HCT116 (cell line): ENCODE results near the gene POLR2C. TPM values are rescaled to one million over a fixed set of nuclear protein-coding genes. Genes with fewer than 3 reads are reported as not detected.

Experiments used
- ATAC-seq: fragments of 200-7000 bp; cut with Tn5 transposase; 2 replicates; pipeline ENCODE4 v1.9.1; 2020; ENCODE audit warnings: mild to moderate bottlenecking, moderate library complexity
- BruUV-seq: library from RNA; stranded (reverse); fragments of 400-500 nt; replicated peaks from 2 replicates; lab custom pipeline; 2021; lab: Mats Ljungman, UMichigan
- CTCF ChIA-PET: fragments of 300-600 bp; sonication (Branson Sonifier 250); formaldehyde crosslinking; loops from one replicate; lab custom pipeline; 2021; ENCODE audit warnings: antibody characterized with exemption; lab: Charles Lee
- POLR2A ChIA-PET: fragments of 300-600, 350-600 bp; sonication (Branson Sonifier 250); formaldehyde crosslinking; loops from one replicate; lab custom pipeline; 2021; ENCODE audit warnings: antibody characterized with exemption; lab: Charles Lee
- RAD21 ChIA-PET, 2 experiments: fragments of 300-600 bp; sonication (Branson Sonifier 250); formaldehyde crosslinking; loops; one replicate each; lab custom pipeline; 2023; ENCODE audit warnings: low total read pairs in 2 of 2; ENCODE audit not compliant: uncharacterized antibody in 2 of 2, unreplicated experiment in 2 of 2, low non-redundant PET in 1 of 2; lab: Charles Lee
- DNase-seq: peaks from one replicate; pipeline ENCODE4 v3.0.0-alpha.2; 2010; ENCODE audit warnings: low read depth, low spot score
- H2AFZ ChIP-seq: fragments of 200-600 bp; shearing (Covaris generic), sonication (generic); 2 replicates; pipeline ENCODE4 v1.6.1; 2017; ENCODE audit warnings: low read depth, mixed run types, mixed read lengths, antibody characterized with exemption, low read length; ENCODE audit not compliant: poor library complexity, severe bottlenecking
- H3K27ac ChIP-seq: 2 replicates; pipeline ENCODE4 v1.5.1; 2012; ENCODE audit warnings: low read depth, low read length
- H3K27me3 ChIP-seq: fragments of 200-600 bp; sonication (generic); 2 replicates; pipeline ENCODE4 v1.6.1; 2016; ENCODE audit warnings: mixed run types, low read length, mixed read lengths; ENCODE audit not compliant: insufficient read depth
- H3K36me3 ChIP-seq, 2 experiments: fragments of 200-500 bp in 1 of 2; fragments of 200-600 bp in 1 of 2; sonication (Bioruptor generic) in 1 of 2; sonication (generic) in 1 of 2; 2 replicates each; pipeline versions ENCODE4 v1.5.1 to v1.6.1; 2014 to 2016; ENCODE audit warnings: low read length in 2 of 2, inconsistent platforms in 1 of 2, mixed read lengths in 1 of 2, mixed run types in 1 of 2; ENCODE audit not compliant: insufficient read depth in 2 of 2, control insufficient read depth in 1 of 2
- H3K4me1 ChIP-seq, 2 experiments: fragments of 200-600 bp in 1 of 2; sonication (generic) in 1 of 2; 2 replicates each; pipeline versions ENCODE4 v1.5.1 to v1.6.1; 2012 to 2017; ENCODE audit warnings: low read length in 2 of 2, inconsistent platforms in 1 of 2, mild to moderate bottlenecking in 1 of 2, mixed read lengths in 1 of 2, mixed run types in 1 of 2, moderate library complexity in 1 of 2; ENCODE audit not compliant: insufficient read depth in 2 of 2, control insufficient read depth in 1 of 2
- H3K4me2 ChIP-seq: fragments of 200-600 bp; sonication (generic); 2 replicates; pipeline ENCODE4 v1.6.1; 2017; ENCODE audit warnings: mixed run types, low read length, mixed read lengths
- H3K4me3 ChIP-seq, 2 experiments: fragments of 200-600 bp in 1 of 2; sonication (generic) in 1 of 2; replicated peaks in 1 of 2; 2 replicates each; pipeline ENCODE4 v1.5.1; 2011 to 2016; ENCODE audit warnings: low read length in 2 of 2, control low read depth in 1 of 2, low read depth in 1 of 2, mild to moderate bottlenecking in 1 of 2, mixed read lengths in 1 of 2, mixed run types in 1 of 2
- H3K79me2 ChIP-seq: fragments of 200-600 bp; sonication (generic); 2 replicates; pipeline ENCODE4 v1.6.1; 2017; ENCODE audit warnings: mild to moderate bottlenecking, mixed run types, low read length, moderate library complexity, mixed read lengths; ENCODE audit not compliant: insufficient read depth
- H3K9ac ChIP-seq: fragments of 200-600 bp; sonication (generic); 2 replicates; pipeline ENCODE4 v1.6.1; 2016; ENCODE audit warnings: low read length, mixed read lengths
- H3K9me2 ChIP-seq: fragments of 200-600 bp; sonication (generic), shearing (Covaris generic); 2 replicates; pipeline ENCODE4 v1.6.1; 2017; ENCODE audit warnings: mixed run types, mild to moderate bottlenecking, moderate library complexity; ENCODE audit not compliant: insufficient read depth
- H3K9me3 ChIP-seq, 2 experiments: fragments of 200-500 bp in 1 of 2; fragments of 200-600 bp in 1 of 2; sonication (Bioruptor generic) in 1 of 2; sonication (generic) in 1 of 2; 2 replicates each; pipeline ENCODE4 v1.6.1; 2014 to 2017; ENCODE audit warnings: low read length in 2 of 2, mixed read lengths in 2 of 2, inconsistent platforms in 1 of 2, low read depth in 1 of 2, mild to moderate bottlenecking in 1 of 2, mixed run types in 1 of 2, moderate library complexity in 1 of 2; ENCODE audit not compliant: control insufficient read depth in 1 of 2, insufficient read depth in 1 of 2
- H4K20me1 ChIP-seq: fragments of 200-600 bp; sonication (generic), shearing (Covaris generic); 2 replicates; pipeline ENCODE4 v1.6.1; 2017; ENCODE audit warnings: mixed run types, mild to moderate bottlenecking, moderate library complexity; ENCODE audit not compliant: insufficient read depth
- ATF3 ChIP-seq: IDR thresholded peaks from 2 replicates; pipeline ENCODE4 v1.6.1; 2012
- CBX3 ChIP-seq: IDR thresholded peaks from 2 replicates; pipeline ENCODE4 v1.6.1; 2012; ENCODE audit warnings: low read depth
- CEBPB ChIP-seq: IDR thresholded peaks from 2 replicates; pipeline ENCODE4 v1.6.1; 2012; ENCODE audit warnings: low read depth
- EGR1 ChIP-seq: IDR thresholded peaks from 2 replicates; pipeline ENCODE4 v1.6.1; 2012; ENCODE audit warnings: low read depth
- ELF1 ChIP-seq: IDR thresholded peaks from 2 replicates; pipeline ENCODE4 v1.6.1; 2012; ENCODE audit warnings: low read depth, borderline replicate concordance
- EZH2 ChIP-seq: fragments of 200-600 bp; sonication (generic); IDR thresholded peaks from 2 replicates; pipeline ENCODE4 v1.6.1; 2017; ENCODE audit warnings: antibody characterized with exemption, mixed run types
- EZH2phosphoT487 ChIP-seq: fragments of 200-600 bp; IDR thresholded peaks from 2 replicates; pipeline ENCODE4 v1.6.1; 2018; ENCODE audit warnings: antibody characterized with exemption, borderline replicate concordance
- FOSL1 ChIP-seq: IDR thresholded peaks from 2 replicates; pipeline ENCODE4 v1.6.1; 2012; ENCODE audit warnings: low read depth
- POLR2A ChIP-seq: IDR thresholded peaks from 2 replicates; pipeline ENCODE4 v1.7.0; 2011; ENCODE audit warnings: borderline replicate concordance; ENCODE audit not compliant: insufficient read depth, insufficient read length; ENCODE audit errors: extremely low read depth
- POLR2AphosphoS5 ChIP-seq: IDR thresholded peaks from 2 replicates; pipeline ENCODE4 v1.6.1; 2011; ENCODE audit warnings: mild to moderate bottlenecking, low read depth, low read length, moderate library complexity
- RAD21 ChIP-seq: IDR thresholded peaks from 2 replicates; pipeline ENCODE4 v1.6.1; 2012; ENCODE audit warnings: low read depth, mild to moderate bottlenecking
- REST ChIP-seq: IDR thresholded peaks from 2 replicates; pipeline ENCODE4 v1.6.1; 2012; ENCODE audit warnings: low read depth
- SIN3A ChIP-seq: IDR thresholded peaks from 2 replicates; pipeline ENCODE4 v1.6.1; 2012; ENCODE audit warnings: low read depth
- SP1 ChIP-seq: IDR thresholded peaks from 2 replicates; pipeline ENCODE4 v1.6.1; 2012; ENCODE audit warnings: low read depth
- SRF ChIP-seq: IDR thresholded peaks from 2 replicates; pipeline ENCODE4 v1.6.1; 2012; ENCODE audit warnings: low read depth
- TCF7L2 ChIP-seq: IDR thresholded peaks from 2 replicates; pipeline ENCODE4 v1.7.0; 2011; ENCODE audit warnings: borderline replicate concordance, inconsistent platforms; ENCODE audit not compliant: insufficient read depth, insufficient read length; ENCODE audit errors: extremely low read depth
- YY1 ChIP-seq: IDR thresholded peaks from 2 replicates; pipeline ENCODE4 v1.6.1; 2011; ENCODE audit warnings: low read length, low read depth, moderate library complexity, mild to moderate bottlenecking; ENCODE audit not compliant: insufficient replicate concordance; ENCODE audit errors: extremely low read depth
- ZBTB33 ChIP-seq: IDR thresholded peaks from 2 replicates; pipeline ENCODE4 v1.6.1; 2011; ENCODE audit warnings: mild to moderate bottlenecking, low read length, moderate library complexity; ENCODE audit not compliant: insufficient replicate concordance; ENCODE audit errors: extremely low read depth
- ZFX ChIP-seq: fragments of 450-650 bp; IDR thresholded peaks from 2 replicates; pipeline ENCODE4 v1.6.1; 2017
- intact Hi-C: fragments of 100-400 bp; cut with micrococcal nuclease; formaldehyde crosslinking; loops from 2 replicates; pipeline ENCODE4 v1.10.0; 2022
- total RNA-seq: library from RNA; stranded (reverse); gene quantifications from one replicate; pipeline ENCODE4 v1.2.1, GENCODE V29; 2021; ENCODE audit not compliant: unreplicated experiment
- TF ChIP-seq, protein P1 (sequence below), 3 experiments: fragments of 200-600 bp in 1 of 3; sonication (generic) in 1 of 3; IDR thresholded peaks in 2 of 3; conservative IDR thresholded peaks in 1 of 3; 2 replicates each; pipeline ENCODE4 v1.5.1; 2012 to 2017; ENCODE audit warnings: low read depth in 2 of 3, low read length in 2 of 3, antibody characterized with exemption in 1 of 3, borderline replicate concordance in 1 of 3, control low read depth in 1 of 3, mild to moderate bottlenecking in 1 of 3, mixed read lengths in 1 of 3, mixed run types in 1 of 3, moderate library complexity in 1 of 3; ENCODE audit not compliant: insufficient read depth in 1 of 3

POLR2C gene
- total RNA-seq, 1 experiment from 2014 or later: 74.4 TPM

DNA sequence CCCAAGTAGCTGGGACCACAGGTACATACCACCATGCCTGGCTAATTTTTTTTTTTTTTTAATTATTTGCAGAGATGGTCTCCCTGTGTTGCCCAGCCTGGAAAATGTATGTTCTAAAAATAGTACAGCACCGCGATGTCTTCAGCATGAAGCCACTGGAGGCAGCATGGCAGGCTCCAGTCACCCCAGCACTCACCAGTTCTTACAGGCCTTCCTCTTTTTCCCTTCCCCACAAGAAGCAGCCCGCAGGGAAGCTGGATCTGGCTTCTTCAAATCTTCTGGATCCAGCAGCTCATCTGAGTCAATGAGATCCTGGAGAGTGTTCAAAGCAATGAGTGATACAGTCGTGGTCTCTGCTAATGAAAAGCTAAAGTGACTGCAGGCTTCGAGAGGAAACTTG is 31.5 kb upstream of the POLR2C start:
- ATAC-seq: no peak
- POLR2A ChIA-PET: no interaction called here
- no peaks in the 10 kb centered on the region for H3K9me2 ChIP-seq
- BruUV-seq: no TSS peak
- H2AFZ ChIP-seq: no peak overlapping the region
- CTCF ChIA-PET: interaction anchor here (1.2 kb wide), 1 partner anchor 12 kb away, joined by 3 read pairs; no protein-coding TSS in a partner anchor
- no peak overlapping the region for H3K4me3 ChIP-seq
- H3K4me2 ChIP-seq: no peak overlapping the region
- RAD21 ChIA-PET: no interaction called here
- intact Hi-C loops: no loop called here
- no peak for DNase-seq
- no peak overlapping the region for H3K9ac ChIP-seq
- no peaks in the 10 kb centered on the region for H3K79me2 ChIP-seq
- H3K4me1 ChIP-seq: no peaks in the 10 kb centered on the region
- no peaks in the 10 kb centered on the region for H3K9me3 ChIP-seq
- no peak overlapping the region for H3K27ac ChIP-seq
- no peaks in the 10 kb centered on the region for H4K20me1 ChIP-seq
- H3K27me3 ChIP-seq: no peaks in the 10 kb centered on the region
- peaks cover 62 to 64% of the 10 kb centered on the region in 2 experiments for H3K36me3 ChIP-seq
- no peak for TF ChIP-seq TCF7L2
- no peak for TF ChIP-seq ZFX
- TF ChIP-seq, protein P1, sequence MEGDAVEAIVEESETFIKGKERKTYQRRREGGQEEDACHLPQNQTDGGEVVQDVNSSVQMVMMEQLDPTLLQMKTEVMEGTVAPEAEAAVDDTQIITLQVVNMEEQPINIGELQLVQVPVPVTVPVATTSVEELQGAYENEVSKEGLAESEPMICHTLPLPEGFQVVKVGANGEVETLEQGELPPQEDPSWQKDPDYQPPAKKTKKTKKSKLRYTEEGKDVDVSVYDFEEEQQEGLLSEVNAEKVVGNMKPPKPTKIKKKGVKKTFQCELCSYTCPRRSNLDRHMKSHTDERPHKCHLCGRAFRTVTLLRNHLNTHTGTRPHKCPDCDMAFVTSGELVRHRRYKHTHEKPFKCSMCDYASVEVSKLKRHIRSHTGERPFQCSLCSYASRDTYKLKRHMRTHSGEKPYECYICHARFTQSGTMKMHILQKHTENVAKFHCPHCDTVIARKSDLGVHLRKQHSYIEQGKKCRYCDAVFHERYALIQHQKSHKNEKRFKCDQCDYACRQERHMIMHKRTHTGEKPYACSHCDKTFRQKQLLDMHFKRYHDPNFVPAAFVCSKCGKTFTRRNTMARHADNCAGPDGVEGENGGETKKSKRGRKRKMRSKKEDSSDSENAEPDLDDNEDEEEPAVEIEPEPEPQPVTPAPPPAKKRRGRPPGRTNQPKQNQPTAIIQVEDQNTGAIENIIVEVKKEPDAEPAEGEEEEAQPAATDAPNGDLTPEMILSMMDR (IDR thresholded peaks at IDR 0.05 in 2 of 3, conservative IDR thresholded peaks at IDR 0.05 in 1 of 3; ENCODE audit: borderline replicate concordance in 1 of 3, insufficient read depth in 1 of 3, low read depth in 2 of 3, low read length in 2 of 3): no peak
- no peak for TF ChIP-seq CEBPB
- TF ChIP-seq ZBTB33: no peak
- TF ChIP-seq YY1: no peak
- no peak for TF ChIP-seq EGR1
- no peak for TF ChIP-seq SIN3A
- TF ChIP-seq FOSL1: no peak
- no peak for TF ChIP-seq CBX3
- TF ChIP-seq SP1: no peak
- TF ChIP-seq REST: no peak
- no peak for TF ChIP-seq RAD21
- TF ChIP-seq POLR2A: no peak
- TF ChIP-seq EZH2phosphoT487: no peak
- TF ChIP-seq POLR2AphosphoS5: no peak
- no peak for TF ChIP-seq ATF3
- no peak for TF ChIP-seq ELF1
- TF ChIP-seq SRF: no peak
- no peak for TF ChIP-seq EZH2
